HG03521 (cell line): Measurements from ENCODE around the gene CD300LG.
"Not testable (repeated sequence)": the region's sequence is repeated elsewhere in the genome, so short reads cannot be mapped to it uniquely, and the experiment has no call there.

Experiments
- ATAC-seq: cut with Tn5 transposase; IDR thresholded peaks from one replicate; pipeline ENCODE4 v1.9.1; 2021; ENCODE audit warnings: mild to moderate bottlenecking, moderate library complexity; ENCODE audit not compliant: unreplicated experiment

CD300LG gene, protein sequence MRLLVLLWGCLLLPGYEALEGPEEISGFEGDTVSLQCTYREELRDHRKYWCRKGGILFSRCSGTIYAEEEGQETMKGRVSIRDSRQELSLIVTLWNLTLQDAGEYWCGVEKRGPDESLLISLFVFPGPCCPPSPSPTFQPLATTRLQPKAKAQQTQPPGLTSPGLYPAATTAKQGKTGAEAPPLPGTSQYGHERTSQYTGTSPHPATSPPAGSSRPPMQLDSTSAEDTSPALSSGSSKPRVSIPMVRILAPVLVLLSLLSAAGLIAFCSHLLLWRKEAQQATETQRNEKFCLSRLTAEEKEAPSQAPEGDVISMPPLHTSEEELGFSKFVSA

DNA sequence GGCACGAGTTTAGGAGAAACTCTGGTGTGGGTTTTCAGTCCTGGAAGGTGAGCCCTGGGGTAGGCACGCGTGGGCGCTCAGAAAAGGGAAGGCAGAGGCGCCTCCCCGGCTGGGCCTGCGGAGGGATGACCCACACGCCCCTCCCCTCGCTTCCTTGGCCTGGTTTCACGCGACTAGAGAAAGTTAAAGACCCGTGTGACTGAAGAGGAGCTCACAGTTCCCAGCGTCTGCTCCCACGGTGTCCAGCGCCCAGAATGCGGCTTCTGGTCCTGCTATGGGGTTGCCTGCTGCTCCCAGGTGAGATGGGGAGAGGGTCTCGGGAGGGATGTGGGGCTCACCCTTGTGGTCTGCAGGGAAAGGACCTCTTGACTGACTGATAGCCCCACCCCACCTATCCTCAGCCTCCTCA lies at the start of gene CD300LG:
TSS of gene CD300LG (plus strand) at position 214 of the 409 bp plus-strand sequence. CDS start at position 255, 41 bp downstream.
- ATAC-seq, result no peak

DNA sequence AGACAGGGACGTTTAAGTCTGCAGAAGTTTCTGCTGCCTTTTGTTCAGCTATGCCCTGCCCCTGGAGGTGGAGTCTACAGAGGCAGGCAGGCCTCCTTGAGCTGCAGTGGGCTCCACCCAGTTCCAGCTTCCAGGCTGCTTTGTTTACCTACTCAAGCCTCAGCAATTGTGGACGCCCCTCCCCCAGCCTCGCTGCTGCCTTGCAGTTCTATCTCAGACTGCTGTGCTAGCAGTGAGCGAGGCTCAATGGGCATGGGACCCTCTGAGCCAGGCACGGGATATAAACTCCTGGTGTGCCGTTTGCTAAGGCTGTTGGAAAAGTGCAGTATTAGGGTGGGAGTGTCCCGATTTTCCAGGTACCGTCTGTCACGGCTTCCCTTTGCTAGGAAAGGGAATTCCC lies 49.0 kb upstream of the CD300LG start:
- ATAC-seq, result not testable (repeated sequence)

DNA sequence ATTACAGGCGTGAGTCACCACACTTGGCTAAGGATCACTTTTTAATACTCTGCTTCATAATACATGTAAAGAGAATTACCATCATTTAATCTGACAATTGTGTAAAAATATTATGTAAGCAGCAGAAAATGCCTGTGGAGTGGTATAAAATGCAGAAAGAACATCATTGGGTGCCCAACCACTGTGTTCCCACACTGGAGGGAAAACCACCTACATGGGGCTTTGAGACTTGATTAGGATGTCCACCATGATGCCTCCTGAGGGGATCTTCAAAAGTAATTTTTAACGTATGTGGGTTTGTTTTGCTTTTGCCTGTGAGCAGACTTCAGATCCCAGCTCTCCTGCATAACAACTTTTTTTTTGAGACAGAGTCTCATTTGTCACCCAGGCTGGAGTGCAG lies 47.9 kb upstream of the CD300LG start:
- no peak for ATAC-seq

DNA sequence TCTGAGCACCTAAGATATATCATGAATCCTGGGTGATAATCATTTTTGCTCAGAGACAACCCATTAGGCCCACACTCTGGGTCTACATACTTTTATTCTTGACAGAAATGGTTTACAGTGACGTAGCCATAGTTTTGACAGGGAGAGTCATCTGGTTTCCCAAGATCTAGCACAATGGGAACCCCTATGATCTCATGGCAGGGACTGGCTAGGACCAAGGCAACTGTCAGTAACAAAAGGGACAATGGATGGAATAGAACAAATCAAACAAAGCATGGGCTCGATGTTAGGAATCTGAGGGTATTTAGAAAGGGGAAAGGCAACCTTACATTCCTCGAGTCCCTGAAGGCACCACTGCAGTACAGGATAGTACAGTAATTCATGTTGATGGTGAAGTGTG lies 46.2 kb upstream of the CD300LG start:
- ATAC-seq, result no peak

DNA sequence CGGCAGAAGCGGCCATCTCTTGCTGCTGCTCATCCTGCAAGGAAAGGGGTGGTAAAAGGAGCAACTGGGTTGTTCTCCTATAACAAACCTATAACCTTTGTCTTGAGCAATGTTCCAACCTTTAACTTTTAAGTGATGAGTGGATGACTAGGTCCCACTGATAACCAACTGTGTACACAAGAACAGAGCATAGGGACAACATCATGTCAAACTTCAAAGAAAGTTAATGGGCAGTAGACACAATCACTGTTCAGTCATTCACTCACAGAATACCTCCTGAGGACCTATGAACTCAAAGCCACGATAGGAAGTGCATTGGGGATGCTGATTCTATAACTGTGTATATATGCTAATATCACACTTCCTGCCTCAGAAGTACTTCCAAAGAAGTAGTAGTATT lies 45.1 kb upstream of the CD300LG start:
- ATAC-seq, result no peak

DNA sequence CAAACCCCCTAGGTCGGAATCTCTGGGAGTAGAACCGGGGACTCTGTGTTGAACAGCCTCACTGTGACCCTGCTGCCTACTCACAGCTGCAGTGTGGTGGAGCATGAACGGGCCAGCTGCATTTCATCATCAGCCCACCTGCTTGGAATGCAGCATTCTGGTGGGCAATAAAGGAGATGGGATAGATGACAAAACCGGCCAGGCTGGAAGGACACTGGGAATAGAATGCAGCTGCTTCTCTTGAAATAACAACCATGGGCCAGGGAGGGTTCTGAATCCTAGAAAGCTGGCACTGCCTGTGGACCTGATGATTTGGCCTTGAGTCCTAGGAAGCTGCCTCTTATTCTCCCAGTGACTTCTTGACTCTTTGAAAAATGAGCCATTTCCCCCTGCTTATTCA lies 43.2 kb upstream of the CD300LG start:
- ATAC-seq, result no peak

DNA sequence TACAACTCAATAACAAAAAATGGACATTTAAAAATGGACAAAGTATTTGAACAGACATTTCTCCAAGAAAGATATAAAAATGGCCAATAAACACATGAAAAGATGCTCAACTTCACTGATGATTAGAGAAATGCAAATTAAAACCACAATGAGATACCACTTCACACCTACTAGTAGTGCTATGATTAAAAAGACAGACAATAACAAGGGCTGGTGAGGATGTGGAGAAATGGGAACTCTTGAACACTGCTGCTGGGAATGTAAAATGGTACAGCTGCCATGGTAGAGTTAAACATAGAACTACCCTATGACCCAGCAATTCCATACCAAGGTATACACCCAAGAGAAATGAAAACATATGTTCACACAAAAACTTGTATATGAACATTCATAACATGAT lies 41.9 kb upstream of the CD300LG start:
- ATAC-seq, result no peak

DNA sequence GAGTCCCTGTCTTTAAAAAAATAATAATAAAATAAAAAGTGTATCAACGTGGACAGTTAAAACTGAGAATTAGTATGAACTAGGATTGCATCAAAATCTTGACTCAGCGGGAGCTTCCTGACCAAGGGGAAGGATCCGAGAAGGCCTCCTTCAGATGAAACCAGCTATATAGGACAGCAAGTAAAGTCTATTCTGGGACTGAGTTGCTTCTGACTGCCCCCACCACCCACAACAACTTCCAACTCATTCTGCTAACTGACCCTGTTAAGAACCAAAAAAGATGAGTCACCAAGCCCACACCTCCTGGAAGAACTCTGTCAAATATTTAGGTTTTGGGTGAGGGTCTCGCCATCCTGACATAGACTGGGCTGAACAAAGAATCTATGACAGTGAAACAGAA lies 38.9 kb upstream of the CD300LG start:
- ATAC-seq, result no peak

DNA sequence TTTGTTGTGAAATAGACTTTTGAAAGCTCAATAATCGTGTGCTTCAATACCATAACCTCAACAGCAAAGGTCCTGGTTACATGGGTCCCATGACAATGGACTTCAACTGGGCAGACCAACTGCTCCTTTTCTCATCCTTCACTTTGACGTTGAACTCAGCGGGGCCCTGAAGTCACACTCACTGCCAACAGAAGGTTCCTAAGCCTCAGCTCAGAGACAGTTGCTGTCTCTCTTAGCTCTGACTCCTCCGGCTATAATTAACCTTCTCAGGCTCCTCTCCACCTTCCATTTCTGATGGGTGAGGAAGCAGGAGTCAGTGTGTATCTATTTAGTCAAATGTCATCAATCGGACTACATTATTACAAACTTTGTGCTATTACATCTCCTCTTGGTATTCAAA lies 37.9 kb upstream of the CD300LG start:
- ATAC-seq, result no peak

DNA sequence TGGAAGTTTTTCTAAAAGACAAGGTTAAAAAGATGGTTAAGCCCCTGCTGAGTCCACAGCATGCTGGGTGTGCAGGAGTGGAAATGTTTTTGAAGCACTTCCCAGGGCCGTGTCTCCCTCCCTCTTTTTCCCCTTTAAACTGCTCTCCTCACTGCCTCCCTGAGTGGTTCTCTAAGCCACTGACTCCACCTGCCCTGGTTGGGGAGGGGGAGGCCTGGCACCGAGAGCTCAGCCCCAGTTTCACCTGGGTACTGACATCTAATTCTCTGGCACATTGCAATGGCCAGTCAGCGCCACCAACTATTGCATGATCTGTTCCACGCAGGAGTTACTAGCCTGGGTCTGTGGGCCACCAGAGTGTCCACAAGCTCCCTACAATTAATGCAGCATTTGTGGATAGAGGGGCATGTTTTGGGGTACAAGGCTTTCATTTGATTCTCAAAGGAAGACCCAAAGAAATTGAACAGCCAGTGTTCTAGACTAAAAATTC lies 36.7 kb upstream of the CD300LG start:
- no peak for ATAC-seq

DNA sequence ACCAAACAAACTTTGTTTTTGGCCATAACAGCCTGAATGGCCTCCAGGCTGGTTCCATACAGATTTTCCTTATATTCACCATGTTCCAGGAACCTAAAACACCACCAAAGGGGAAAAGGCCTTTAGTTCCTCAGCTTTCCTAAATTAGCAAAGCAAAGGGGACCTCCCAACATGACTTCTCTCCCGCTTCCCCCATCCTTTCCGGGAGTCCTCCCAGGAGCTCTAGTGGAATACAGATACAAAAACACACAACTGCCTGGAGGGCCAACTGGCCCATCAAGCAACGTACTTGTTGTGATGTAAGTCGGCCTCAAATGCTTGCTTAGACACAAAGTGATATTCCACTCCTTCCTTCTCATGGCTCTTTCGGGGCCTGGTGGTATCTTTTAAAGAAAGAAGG lies 36.2 kb upstream of the CD300LG start:
- no peak for ATAC-seq

DNA sequence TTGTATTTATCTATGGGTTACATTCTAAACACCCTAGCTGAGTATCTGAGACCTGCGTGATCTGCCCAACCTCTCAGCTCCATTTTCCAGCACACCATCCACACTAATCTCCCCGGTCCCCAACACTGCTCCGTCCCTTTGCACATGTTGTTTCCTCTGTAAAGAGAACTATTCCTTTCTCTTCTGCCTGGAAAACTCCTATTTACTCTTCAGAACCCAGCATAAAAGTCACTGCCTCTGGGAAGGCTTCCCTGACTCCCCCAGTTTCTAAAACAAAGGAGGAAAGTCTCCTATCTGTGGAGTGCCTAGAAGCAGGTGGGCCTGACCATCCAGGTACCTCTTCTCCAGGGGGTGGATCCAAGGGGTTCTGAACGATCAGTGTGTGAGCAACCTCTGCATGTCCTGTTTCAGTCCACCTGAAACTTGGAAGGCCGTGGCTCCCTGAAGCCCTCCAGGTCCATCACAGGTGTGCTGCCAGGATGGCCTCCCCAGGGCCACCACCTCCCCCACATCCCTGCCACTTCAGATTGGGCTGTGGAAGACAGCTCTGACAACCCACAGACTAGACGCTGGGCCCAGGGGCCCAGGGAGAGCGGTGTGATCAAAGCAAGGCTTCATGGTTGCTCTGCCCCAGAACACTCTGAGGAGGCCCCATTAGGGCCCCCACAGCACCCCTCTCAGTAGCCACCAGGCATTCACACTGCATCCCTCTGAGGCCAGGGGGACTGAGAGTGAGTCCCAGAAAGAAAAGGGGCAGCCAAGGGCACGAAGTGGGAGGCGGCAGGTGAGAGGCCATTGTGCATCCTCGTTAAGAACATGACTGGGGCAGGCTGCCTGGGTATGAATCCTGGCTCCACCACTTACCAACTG lies 34.3 kb upstream of the CD300LG start:
- ATAC-seq, result no peak

DNA sequence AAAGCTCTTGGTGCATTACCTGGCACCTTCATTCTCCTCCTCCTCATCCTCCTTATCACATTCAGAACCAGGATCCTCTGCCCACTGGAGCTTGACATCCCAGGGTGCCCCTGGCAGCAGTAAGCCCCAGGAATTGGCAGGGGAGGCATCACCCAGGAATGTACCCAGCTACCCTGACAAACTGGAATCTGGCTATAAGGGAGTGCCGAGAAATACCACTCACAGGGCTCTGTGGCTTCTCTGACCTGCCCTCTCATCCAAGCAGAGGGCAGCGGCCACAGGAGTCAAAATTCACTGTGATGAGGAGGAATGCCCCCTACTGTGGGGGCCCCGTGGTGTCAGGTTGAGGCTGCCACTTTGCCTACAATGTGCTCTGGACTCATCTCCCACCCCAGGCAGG lies 33.6 kb upstream of the CD300LG start:
- no peak for ATAC-seq

DNA sequence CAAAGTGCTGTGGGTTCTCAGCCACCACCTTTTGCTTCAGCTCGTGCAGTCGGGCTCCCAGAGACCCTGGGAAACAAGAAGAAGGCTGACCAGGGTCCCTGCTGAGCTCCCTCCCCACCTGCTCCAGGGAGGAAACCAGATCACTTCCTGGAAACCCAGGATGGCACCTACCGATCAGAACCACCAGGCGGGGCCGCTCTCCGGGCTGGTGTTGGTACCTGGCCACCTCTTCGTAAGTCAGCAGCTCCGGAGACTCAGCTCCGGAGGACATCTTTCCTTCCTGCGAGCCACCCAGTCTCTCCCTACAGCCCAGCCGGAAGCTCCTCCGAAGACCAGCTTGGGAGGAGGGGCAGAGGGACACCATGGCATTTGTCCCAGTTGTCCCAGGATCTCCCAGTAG lies 33.0 kb upstream of the CD300LG start:
- no peak for ATAC-seq

DNA sequence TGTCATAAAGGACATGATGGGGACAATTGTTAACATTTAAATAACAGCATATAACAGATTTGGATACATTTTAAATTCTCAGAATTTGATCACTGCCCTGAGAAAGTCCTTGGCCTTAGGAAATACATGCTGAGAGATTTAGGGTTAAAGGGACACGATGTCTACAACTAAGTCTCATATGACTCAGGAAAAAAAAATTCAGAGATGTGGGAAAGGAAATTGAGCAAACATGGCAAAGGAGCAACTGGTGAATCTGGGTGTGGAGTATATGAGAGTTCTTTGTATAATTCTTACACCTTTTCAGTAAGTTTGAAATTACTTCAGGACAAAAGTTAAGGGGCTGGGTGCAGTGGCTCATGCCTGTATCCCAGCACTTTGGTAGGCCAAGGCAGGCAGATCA lies 32.3 kb upstream of the CD300LG start:
- ATAC-seq, result no peak

DNA sequence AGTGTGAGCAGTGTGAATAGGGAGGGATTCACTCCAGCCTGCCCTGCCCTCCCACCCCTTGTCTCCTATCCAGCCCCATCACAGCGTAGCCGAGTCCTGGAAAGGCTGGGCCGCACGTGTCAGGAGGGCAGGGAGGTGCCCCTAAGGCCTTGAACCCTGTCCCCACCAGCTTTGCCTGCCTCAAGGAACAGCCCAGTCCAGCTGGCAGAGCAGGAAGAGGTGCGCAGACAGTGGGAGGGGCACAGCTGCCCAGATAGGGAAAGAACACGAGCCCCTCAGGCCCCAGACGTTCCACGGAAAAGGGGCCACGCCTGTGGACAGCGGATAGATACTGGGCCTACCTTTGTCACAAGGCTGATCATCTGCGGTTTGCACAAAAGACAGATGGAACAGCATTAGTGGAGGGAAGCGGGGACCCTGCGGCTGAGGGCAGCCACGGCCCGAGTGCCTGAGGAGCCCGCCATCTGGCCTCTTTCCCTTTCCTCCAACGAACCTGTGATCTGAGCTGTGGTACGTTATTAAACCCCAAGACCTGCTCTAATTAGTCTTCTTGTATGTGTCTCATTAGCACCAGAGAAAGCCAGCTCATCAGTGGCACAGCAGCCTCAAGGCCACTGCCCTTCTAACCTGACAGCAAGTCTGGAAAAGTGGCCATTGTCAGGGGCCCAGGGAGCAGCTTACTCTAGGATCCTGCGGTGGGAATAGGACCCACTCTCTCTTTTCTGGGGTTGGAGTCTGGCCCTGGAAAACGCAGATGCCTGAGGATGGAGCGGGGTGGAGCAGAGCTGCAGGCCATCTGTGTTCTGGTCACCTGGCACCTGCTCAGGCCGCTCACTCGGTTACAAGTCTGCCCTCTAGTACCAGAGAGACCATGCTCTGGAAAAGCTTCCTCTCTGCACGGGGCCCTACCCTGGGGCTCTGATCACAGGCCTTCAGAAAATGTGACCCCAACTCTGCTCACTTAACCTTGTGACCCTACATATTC lies 30.3 kb upstream of the CD300LG start:
- ATAC-seq, result no peak

DNA sequence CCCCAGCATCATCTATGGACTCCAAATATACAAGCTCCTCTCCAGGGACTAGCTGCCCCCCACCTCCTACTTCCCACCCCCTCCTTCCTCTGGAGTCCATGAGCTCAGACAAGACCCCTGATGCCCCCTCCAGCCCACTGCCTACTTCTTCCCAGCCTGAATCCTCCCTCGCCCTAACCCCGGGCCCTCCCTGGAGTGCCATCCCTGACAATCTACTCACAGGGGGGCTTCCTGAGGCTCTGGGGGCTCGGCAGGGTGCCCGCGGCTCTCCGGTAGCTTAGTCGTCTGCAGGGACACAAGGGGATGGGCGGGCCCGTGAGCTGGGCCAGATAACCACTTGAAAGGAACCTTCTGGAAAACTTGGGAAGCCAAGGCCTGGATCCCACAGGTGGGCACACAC lies 29.1 kb upstream of the CD300LG start:
- ATAC-seq, result no peak

DNA sequence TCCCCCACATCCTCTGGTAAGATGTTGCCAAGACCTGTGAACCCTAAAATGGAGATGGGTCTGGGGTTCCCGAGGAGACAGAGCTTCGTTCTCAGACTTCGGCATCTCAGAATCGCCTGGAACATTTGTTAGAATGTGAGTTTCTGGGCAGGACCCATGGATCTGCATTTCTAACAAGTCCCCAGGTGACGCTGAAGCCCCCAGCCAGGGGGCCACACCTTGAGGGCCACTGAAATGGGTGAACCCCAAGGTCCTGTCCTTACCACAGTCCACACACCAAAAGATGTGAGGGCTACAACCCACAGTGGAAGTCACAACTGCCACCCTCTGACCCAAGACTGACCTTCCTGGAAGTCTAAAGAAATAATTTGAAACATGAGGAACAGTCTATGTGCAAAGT lies 28.0 kb upstream of the CD300LG start:
- no peak for ATAC-seq

DNA sequence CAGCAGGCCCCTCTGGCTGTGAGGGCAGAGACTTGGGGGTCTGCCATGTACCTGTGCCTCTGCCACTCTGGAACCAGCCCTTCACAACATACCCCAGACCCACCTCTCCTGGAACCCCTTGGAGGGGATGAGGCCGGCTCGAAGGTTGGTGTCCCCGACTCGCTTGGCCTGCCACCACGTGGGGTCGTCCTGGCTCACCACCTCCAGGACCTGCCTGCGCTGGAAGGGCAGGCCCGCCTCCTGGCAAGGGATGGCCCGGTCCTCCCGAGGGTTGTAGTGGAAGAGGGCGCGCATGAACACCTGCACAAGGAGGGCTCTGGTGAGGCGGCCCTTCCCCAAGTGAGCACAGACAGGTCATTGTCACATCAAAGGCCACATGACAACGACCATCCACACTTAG lies 26.2 kb upstream of the CD300LG start:
- ATAC-seq, result no peak

DNA sequence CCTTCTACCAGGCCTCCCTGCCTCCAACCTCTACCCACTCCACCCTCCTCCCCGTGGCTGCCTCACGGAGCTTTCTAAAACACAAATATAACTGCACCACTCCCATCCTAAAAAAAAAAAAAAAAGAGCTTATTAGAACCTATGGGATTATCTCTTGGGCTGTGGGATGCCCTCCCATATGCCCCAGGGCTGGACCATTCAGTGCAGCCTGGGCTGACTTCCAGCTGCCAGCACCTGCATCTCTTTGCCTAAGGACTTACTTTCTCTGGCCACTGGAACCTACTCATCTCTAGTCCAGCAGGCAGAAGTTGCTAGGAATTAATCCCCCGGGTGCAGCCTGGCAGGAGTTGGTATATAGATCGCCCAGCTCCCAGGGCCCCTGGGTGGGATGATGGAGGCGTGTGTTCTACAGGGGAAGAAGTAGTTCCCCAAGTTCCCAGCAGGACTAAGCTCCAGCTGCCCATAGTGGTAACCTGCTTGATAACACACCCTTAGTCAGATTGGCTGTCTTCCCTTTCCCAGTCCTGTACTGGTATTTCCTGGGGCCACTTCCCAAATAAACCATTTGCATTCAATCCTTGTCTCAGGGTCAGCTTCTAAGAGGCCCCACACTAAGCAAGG lies 24.3 kb upstream of the CD300LG start:
- ATAC-seq, result no peak
